ENCODE results near the gene AJUBA. TPM values are rescaled to one million over a fixed set of nuclear protein-coding genes. Genes with fewer than 3 reads are reported as not detected.
A peak's percentile ranks its signal among the peaks of the same experiment; 100 is the strongest.

The AJUBA gene
- total RNA-seq, 1 donor from 2014 or later, result 37.8 TPM

- Histone ChIP-seq H3K27me3 (peaks cover 9% of the 10 kb centered on the region), H3K27ac (peak overlapping the region; percentile 78), H3K4me3 (peak overlapping the region; percentile 83), H3K36me3 (no peaks in the 10 kb centered on the region), H3K4me1 (peaks cover 41% of the 10 kb centered on the region), H3K9me3 (no peaks in the 10 kb centered on the region)
- intact Hi-C loops (cut with DNase I), result no loop called here
- no peak for TF ChIP-seq CTCF (IDR thresholded peaks at IDR 0.05)
- DNase-seq (peak; percentile 82), ATAC-seq (peak; percentile 52)
Observed at GRCh38 chr14:22980672-22981089, 1.7 kb downstream of the AJUBA start.

- Histone ChIP-seq H3K36me3 (no peaks in the 10 kb centered on the region), H3K27me3 (peaks cover 9% of the 10 kb centered on the region), H3K4me3 (peak overlapping the region; percentile 83), H3K27ac (peak overlapping the region; percentile 78), H3K9me3 (no peaks in the 10 kb centered on the region), H3K4me1 (peaks cover 42% of the 10 kb centered on the region)
- no peak for TF ChIP-seq CTCF (IDR thresholded peaks at IDR 0.05)
- intact Hi-C loops (cut with DNase I), result no loop called here
- no peak for DNase-seq
- no peak for ATAC-seq
Observed at GRCh38 chr14:22979748-22980392, 2.5 kb downstream of the AJUBA start.

GRCh38 chr14:22978981-22979671, 3.2 kb downstream of the AJUBA start:
- no peak for DNase-seq

GRCh38 chr14:22978487-22978837, 3.9 kb downstream of the AJUBA start:
- Histone ChIP-seq H3K4me3 (no peak overlapping the region), H3K27me3 (peaks cover 9% of the 10 kb centered on the region), H3K36me3 (peaks cover 7% of the 10 kb centered on the region), H3K27ac (peak overlapping the region; percentile 78), H3K9me3 (no peaks in the 10 kb centered on the region), H3K4me1 (peaks cover 46% of the 10 kb centered on the region)
- ATAC-seq, result no peak
- intact Hi-C loops (cut with DNase I), result no loop called here
- TF ChIP-seq CTCF (IDR thresholded peaks at IDR 0.05), result no peak
- DNase-seq, result no peak

More at GRCh38 chr14:22978981-22979671, 3.2 kb downstream of the AJUBA start:
- no peak for ATAC-seq
- peaks cover 9% of the 10 kb centered on the region for H3K27me3 ChIP-seq
- no peak for TF ChIP-seq CTCF (IDR thresholded peaks at IDR 0.05)
- H3K4me1 ChIP-seq, result peaks cover 46% of the 10 kb centered on the region
- peaks cover 7% of the 10 kb centered on the region for H3K36me3 ChIP-seq
- no peaks in the 10 kb centered on the region for H3K9me3 ChIP-seq
- intact Hi-C loops (cut with DNase I), result no loop called here
- peak overlapping the region; percentile 78 for H3K27ac ChIP-seq
- H3K4me3 ChIP-seq, result peak overlapping the region; percentile 83

GRCh38 chr14:22977684-22978486, 4.5 kb downstream of the AJUBA start:
- H3K27ac ChIP-seq, result peak overlapping the region; percentile 78
- ATAC-seq (peak; percentile 59), DNase-seq (peak; percentile 84)
- no peaks in the 10 kb centered on the region for H3K9me3 ChIP-seq
- H3K4me3 ChIP-seq, result no peak overlapping the region
- peaks cover 12% of the 10 kb centered on the region for H3K36me3 ChIP-seq
- intact Hi-C loops (cut with DNase I), result no loop called here
- peaks cover 9% of the 10 kb centered on the region for H3K27me3 ChIP-seq
- TF ChIP-seq CTCF (IDR thresholded peaks at IDR 0.05), result no peak
- H3K4me1 ChIP-seq, result peaks cover 46% of the 10 kb centered on the region
